Ovary (tissue), 9 donors: ENCODE measurements around the gene CPNE9. TPM values are rescaled to one million over a fixed set of nuclear protein-coding genes. Genes with fewer than 3 reads are reported as not detected.

Source experiments
- DNase-seq, 5 donors: peaks; one replicate each; pipeline ENCODE4 v3.0.0-alpha.2; 2019 to 2020
- H3K27ac ChIP-seq, 2 donors: fragments of 200-600 bp; one replicate each; pipeline versions ENCODE4 v1.5.1 to v1.8.0; 2019 to 2022
- H3K27me3 ChIP-seq: fragments of 200-600 bp; one replicate; pipeline ENCODE4 v1.8.0; 2022
- H3K36me3 ChIP-seq: fragments of 200-600 bp; sonication (generic); one replicate; pipeline ENCODE4 v1.5.1; 2019
- H3K4me1 ChIP-seq: one replicate; pipeline ENCODE4 v1.8.1; 2013; ENCODE audit warnings: mild to moderate bottlenecking, moderate library complexity; ENCODE audit not compliant: insufficient read depth
- H3K4me3 ChIP-seq: fragments of 200-600 bp; sonication (generic); one replicate; pipeline ENCODE4 v1.5.1; 2017
- H3K9me3 ChIP-seq, 2 donors: fragments of 200-600 bp in 1 of 2; sonication (generic) in 1 of 2; one replicate each; pipeline versions ENCODE4 v1.5.1 to v1.8.1; 2013 to 2019; ENCODE audit warnings: mild to moderate bottlenecking in 1 of 2, moderate library complexity in 1 of 2
- EP300 ChIP-seq: sonication (generic); formaldehyde crosslinking; IDR thresholded peaks from one replicate; pipeline ENCODE4 v1.6.1; 2017; ENCODE audit warnings: antibody characterized with exemption
- POLR2A ChIP-seq: fragments of 450-650 bp; IDR thresholded peaks from one replicate; pipeline ENCODE4 v1.6.1; 2017; ENCODE audit warnings: antibody characterized with exemption, mild to moderate bottlenecking, moderate library complexity
- WGBS, 3 donors: extraction: QIAGEN DNeasy Blood & Tissue Kit in 1 of 3; methylation state at CpG; one replicate each; pipeline versions ENCODE4 v1.1.5 to v1.1.7; 2013 to 2017; 5-methylcytosine and 5-hydroxymethylcytosine counted together
- intact Hi-C, 4 donors: fragments of 100-400 bp; cut with DNase I; formaldehyde crosslinking; loops; one replicate each; pipeline versions ENCODE4 v1.11.0 to v1.15.1; 2022 to 2023
- polyA plus RNA-seq, 2 donors: library from polyadenylated mRNA; stranded (reverse); fragments of 200-250 nt in 1 of 2; fragments of 350-450 nt in 1 of 2; fragmentation: Illumina TruSeq in 1 of 2; extraction: RNeasy Lipid Tissue Mini Kit (QIAGEN cat#74804) in 1 of 2; gene quantifications; one replicate each; pipeline ENCODE4 v1.2.3, GENCODE V29; 2013 to 2014
- total RNA-seq, 7 donors: library from RNA; depleted of rRNA in 2 of 7; stranded (reverse); fragments of >200 nt in 2 of 7; fragmentation: NEBNext Ultra II Directional in 3 of 7; extraction: Animal tissue kit (Norgen Biotek cat#: 25700) in 3 of 7; gene quantifications; one replicate each; pipeline versions ENCODE4 v1.1.0 to v1.2.4, GENCODE V29; 2016 to 2023
- TF ChIP-seq, protein P1 (sequence below), 3 donors: fragments of 450-650 bp in 2 of 3; fragments of 200-600 bp in 1 of 3; IDR thresholded peaks; one replicate each; pipeline versions ENCODE4 v1.5.1 to v1.8.0; 2016 to 2022; ENCODE audit warnings: antibody characterized with exemption in 3 of 3, mild to moderate bottlenecking in 1 of 3
- donor health status: DM: no; HTN: no; CAD: no; lungs with moderate emphysema.
- donor health status: DM: no; HTN: no; CAD: no.
- donor health status: Bipolar disorder and iron deficiency.
- donor health status: DM: yes; HTN: yes; CAD: no.
- donor health status: DM: no; HTN: no; CAD: no.
- donor health status: DM: yes; HTN: yes; CAD: no.

Gene CPNE9
- total and polyA plus RNA-seq, 9 donors = 0.07 TPM; not detected in 8

DNA sequence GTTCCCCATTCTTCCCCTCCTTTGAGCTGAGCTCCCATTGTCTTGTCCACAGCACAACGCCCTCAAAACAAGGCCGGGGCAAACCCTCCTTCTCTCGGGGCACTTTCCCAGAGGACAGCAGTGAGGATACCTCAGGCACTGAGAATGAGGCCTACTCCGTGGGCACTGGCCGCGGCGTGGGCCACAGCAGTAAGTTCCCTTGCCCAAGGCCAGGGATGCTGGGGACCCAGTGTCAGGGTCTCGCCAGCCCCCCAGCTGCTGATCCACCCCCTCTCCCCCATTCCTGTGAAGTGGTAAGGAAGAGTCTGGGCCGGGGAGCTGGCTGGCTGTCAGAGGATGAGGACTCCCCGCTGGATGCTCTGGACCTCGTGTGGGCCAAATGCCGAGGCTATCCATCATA lies 41.9 kb downstream of the CPNE9 start:
- TF ChIP-seq EP300 (no peak), POLR2A (no peak)
- TF ChIP-seq, protein P1, sequence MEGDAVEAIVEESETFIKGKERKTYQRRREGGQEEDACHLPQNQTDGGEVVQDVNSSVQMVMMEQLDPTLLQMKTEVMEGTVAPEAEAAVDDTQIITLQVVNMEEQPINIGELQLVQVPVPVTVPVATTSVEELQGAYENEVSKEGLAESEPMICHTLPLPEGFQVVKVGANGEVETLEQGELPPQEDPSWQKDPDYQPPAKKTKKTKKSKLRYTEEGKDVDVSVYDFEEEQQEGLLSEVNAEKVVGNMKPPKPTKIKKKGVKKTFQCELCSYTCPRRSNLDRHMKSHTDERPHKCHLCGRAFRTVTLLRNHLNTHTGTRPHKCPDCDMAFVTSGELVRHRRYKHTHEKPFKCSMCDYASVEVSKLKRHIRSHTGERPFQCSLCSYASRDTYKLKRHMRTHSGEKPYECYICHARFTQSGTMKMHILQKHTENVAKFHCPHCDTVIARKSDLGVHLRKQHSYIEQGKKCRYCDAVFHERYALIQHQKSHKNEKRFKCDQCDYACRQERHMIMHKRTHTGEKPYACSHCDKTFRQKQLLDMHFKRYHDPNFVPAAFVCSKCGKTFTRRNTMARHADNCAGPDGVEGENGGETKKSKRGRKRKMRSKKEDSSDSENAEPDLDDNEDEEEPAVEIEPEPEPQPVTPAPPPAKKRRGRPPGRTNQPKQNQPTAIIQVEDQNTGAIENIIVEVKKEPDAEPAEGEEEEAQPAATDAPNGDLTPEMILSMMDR (IDR thresholded peaks at IDR 0.05) = no peak
- DNase-seq = no peak
- no peaks in the 10 kb centered on the region for H3K36me3 ChIP-seq
- no peaks in the 10 kb centered on the region for H3K27me3 ChIP-seq
- H3K9me3 ChIP-seq = no peaks in the 10 kb centered on the region
- H3K4me1 ChIP-seq = peaks cover 2% of the 10 kb centered on the region
- intact Hi-C loops = no loop called here
- no peak overlapping the region for H3K4me3 ChIP-seq
- WGBS, 3 donors = 85 to 88% (median 87%) methylated on average over 12 of the region's 12 CpGs
- H3K27ac ChIP-seq = no peak overlapping the region

DNA sequence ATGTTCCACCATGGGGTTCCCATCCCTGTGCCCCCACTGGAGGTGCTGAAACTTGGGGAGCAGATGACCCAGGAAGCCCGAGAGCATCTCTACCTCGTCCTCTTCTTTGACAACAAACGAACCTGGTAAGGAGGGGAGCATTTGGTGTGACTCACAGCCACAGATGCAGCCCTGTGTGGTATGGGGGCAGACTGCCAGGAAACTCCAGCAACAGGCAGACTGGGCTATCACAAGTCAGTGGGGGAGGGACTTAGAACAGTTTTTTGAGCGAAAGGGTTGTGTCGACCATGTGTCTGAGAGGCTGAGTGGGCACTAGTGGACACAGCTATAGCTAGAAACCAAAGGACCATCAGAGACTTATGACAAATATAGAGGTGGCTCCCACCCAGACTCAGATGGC lies 42.7 kb downstream of the CPNE9 start:
- intact Hi-C loops = no loop called here
- 47 to 65% (median 50%) methylated on average over 5 of the region's 5 CpGs for WGBS, 3 donors

DNA sequence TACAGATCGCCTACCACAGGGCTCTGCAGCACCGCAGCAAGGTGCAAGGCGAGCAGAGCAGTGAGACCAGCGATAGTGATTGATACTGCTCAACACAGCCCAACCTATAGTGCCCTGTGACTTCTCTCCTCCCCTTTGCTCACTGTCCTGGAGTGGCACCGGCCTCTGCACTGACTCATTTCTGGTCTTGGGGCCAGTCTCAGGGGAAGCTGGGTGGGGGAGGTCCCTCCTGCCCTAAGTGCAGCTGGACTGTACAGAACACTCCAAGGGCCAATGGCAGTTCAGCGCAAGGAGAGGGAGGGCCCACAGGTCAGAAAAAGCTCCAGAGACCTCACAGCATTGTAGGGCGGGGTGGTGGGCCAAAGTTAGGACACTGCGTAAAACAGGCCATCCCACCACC lies 43.6 kb downstream of the CPNE9 start:
- Histone ChIP-seq H3K27me3 (no peaks in the 10 kb centered on the region), H3K36me3 (no peaks in the 10 kb centered on the region), H3K27ac (no peak overlapping the region), H3K4me1 (peaks cover 10% of the 10 kb centered on the region), H3K4me3 (no peak overlapping the region), H3K9me3 (no peaks in the 10 kb centered on the region)
- TF ChIP-seq POLR2A (no peak), EP300 (no peak)
- TF ChIP-seq, protein P1 (IDR thresholded peaks at IDR 0.05) = no peak
- 88 to 91% (median 89%) methylated on average over 8 of the region's 8 CpGs for WGBS, 3 donors
- intact Hi-C loops = no loop called here
- DNase-seq = no peak

More for the DNA sequence above, 42.7 kb downstream of the CPNE9 start:
- Histone ChIP-seq H3K9me3 (no peaks in the 10 kb centered on the region), H3K27me3 (no peaks in the 10 kb centered on the region), H3K36me3 (no peaks in the 10 kb centered on the region), H3K4me3 (no peak overlapping the region), H3K27ac (no peak overlapping the region), H3K4me1 (peaks cover 6% of the 10 kb centered on the region)
- no peak for DNase-seq
- TF ChIP-seq EP300 (no peak), POLR2A (no peak)
- TF ChIP-seq, protein P1 (IDR thresholded peaks at IDR 0.05) = no peak

DNA sequence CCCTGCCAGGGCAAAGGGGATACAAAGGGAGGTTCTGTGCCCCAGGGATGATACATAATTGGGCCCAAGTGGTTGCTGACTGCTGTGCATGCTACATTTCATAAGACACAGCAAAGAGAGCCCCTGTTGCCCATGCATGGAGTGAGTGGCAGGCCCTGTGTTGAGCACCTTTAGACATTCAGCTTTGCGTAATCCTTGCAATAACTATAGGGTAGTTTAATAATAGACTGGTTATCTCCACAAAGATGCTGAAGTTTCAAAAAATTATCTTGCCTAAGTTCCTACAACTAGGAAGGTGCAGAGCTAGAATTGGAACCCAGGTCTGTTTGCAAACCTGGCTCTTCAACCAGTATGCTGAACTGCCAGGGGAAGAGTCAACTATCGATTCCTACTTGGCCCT lies 44.4 kb downstream of the CPNE9 start:
- DNase-seq = no peak
- Histone ChIP-seq H3K36me3 (no peaks in the 10 kb centered on the region), H3K27ac (no peak overlapping the region), H3K27me3 (no peaks in the 10 kb centered on the region), H3K4me1 (peaks cover 10% of the 10 kb centered on the region), H3K9me3 (no peaks in the 10 kb centered on the region), H3K4me3 (no peak overlapping the region)
- 95 to 98% (median 98%) methylated on average over 2 of the region's 2 CpGs for WGBS, 3 donors
- TF ChIP-seq, protein P1 (IDR thresholded peaks at IDR 0.05) = no peak
- TF ChIP-seq EP300 = no peak
- no peak for TF ChIP-seq POLR2A
- intact Hi-C loops = no loop called here

DNA sequence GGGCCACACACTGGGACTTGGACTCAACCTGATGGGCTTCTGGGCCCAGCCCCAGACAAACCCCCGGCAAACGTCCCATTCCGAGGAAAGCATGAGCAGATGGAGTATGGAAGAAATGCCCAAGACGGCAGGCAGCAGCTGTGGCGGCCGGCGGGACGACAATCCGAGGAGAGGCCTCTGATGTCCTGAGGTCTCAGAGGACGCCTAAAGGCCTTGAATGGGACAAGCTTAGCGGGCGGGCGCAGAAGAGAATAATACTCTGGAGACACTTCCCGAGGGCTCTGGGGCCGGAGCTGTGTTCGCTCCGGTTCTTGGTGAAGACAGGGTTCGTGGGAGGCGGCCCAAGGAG lies 45.6 kb downstream of the CPNE9 start:
- no peak for TF ChIP-seq POLR2A
- no peak for TF ChIP-seq EP300
- Histone ChIP-seq H3K36me3 (no peaks in the 10 kb centered on the region), H3K27ac (peak overlapping the region; percentile 23 to 83), H3K4me3 (peak overlapping the region; percentile 54), H3K4me1 (peaks cover 10% of the 10 kb centered on the region), H3K27me3 (no peaks in the 10 kb centered on the region), H3K9me3 (no peaks in the 10 kb centered on the region)
- DNase-seq = no peak
- intact Hi-C loops = no loop called here
- WGBS, 3 donors = 1 to 2% (median 2%) methylated on average over 18 to 19 of the region's 19 CpGs
